ENCODE data around the gene WWTR1. TPM values are rescaled to one million over a fixed set of nuclear protein-coding genes. Genes with fewer than 3 reads are reported as not detected.

The WWTR1 gene
- total and polyA plus RNA-seq, 8 donors = 15.4 to 116 (median 61.4) TPM

GRCh38 chr3:149640976-149641728 is 16.7 kb downstream of the WWTR1 start:
- Histone ChIP-seq H3K36me3 (peaks cover 0 to under 1% (median 0%) of the 10 kb centered on the region in 4 donors), H3K4me3 (no peak overlapping the region), H3K4me1 (peaks cover 39 to 85% (median 69%) of the 10 kb centered on the region in 4 donors), H3K9me3 (no peaks in the 10 kb centered on the region), H3K27ac (peak overlapping the region in 4 of 5 donors; percentile 0 to 68 (median 54)), H3K27me3 (no peaks in the 10 kb centered on the region)
- TF ChIP-seq EP300 (IDR thresholded peaks at IDR 0.05) (no peak), POLR2AphosphoS5 (IDR thresholded peaks at IDR 0.05) (no peak), CTCF (IDR thresholded peaks at IDR 0.05) (no peak), POLR2A (IDR thresholded peaks at IDR 0.05) (no peak)
- no peak for DNase-seq
- 34 to 60% (median 39%) methylated on average over 7 of the region's 7 CpGs for WGBS, 5 donors
- intact Hi-C loops (cut with DNase I; ENCODE audit: low total_unique reads) = no loop called here

GRCh38 chr3:149639093-149639486 is 18.7 kb downstream of the WWTR1 start:
- peak overlapping the region; percentile 12 to 34 (median 20) for H3K4me3 ChIP-seq
- H3K4me1 ChIP-seq = peaks cover 48 to 89% (median 72%) of the 10 kb centered on the region in 4 donors
- intact Hi-C loops (cut with DNase I; ENCODE audit: low total_unique reads) = no loop called here
- DNase-seq = no peak
- 70 to 92% (median 79%) methylated on average over 2 of the region's 2 CpGs for WGBS, 5 donors
- TF ChIP-seq EP300 (IDR thresholded peaks at IDR 0.05) (no peak), CTCF (IDR thresholded peaks at IDR 0.05) (no peak), POLR2AphosphoS5 (IDR thresholded peaks at IDR 0.05) (no peak), POLR2A (IDR thresholded peaks at IDR 0.05) (no peak)
- H3K27ac ChIP-seq = peak overlapping the region in 4 of 5 donors; percentile 3 to 80 (median 71)
- H3K27me3 ChIP-seq = no peaks in the 10 kb centered on the region
- no peaks in the 10 kb centered on the region for H3K36me3 ChIP-seq
- no peaks in the 10 kb centered on the region for H3K9me3 ChIP-seq

- TF ChIP-seq EP300 (IDR thresholded peaks at IDR 0.05) (no peak), POLR2A (IDR thresholded peaks at IDR 0.05) (no peak), POLR2AphosphoS5 (IDR thresholded peaks at IDR 0.05) (peak in 1 of 3 donors; percentile 19), CTCF (IDR thresholded peaks at IDR 0.05) (no peak)
- 27 to 35% (median 32%) methylated on average over 15 of the region's 15 CpGs for WGBS, 5 donors
- peak in 1 of 2 donors; percentile 73 for DNase-seq
- intact Hi-C loops (cut with DNase I; ENCODE audit: low total_unique reads) = no loop called here
- H3K36me3 ChIP-seq = no peaks in the 10 kb centered on the region
- H3K27ac ChIP-seq = peak overlapping the region; percentile 3 to 80 (median 68)
- H3K27me3 ChIP-seq = no peaks in the 10 kb centered on the region
- peaks cover 48 to 89% (median 71%) of the 10 kb centered on the region in 4 donors for H3K4me1 ChIP-seq
- peak overlapping the region; percentile 12 to 34 (median 20) for H3K4me3 ChIP-seq
- H3K9me3 ChIP-seq = no peaks in the 10 kb centered on the region
Observed at GRCh38 chr3:149638228-149639092, 19.4 kb downstream of the WWTR1 start.

GRCh38 chr3:149635396-149635795 is 22.4 kb downstream of the WWTR1 start:
- Histone ChIP-seq H3K27ac (no peak overlapping the region), H3K4me1 (peaks cover 26 to 88% (median 45%) of the 10 kb centered on the region in 4 donors), H3K27me3 (no peaks in the 10 kb centered on the region), H3K36me3 (no peaks in the 10 kb centered on the region), H3K9me3 (no peaks in the 10 kb centered on the region), H3K4me3 (no peak overlapping the region)
- 77 to 86% (median 85%) methylated on average over 4 of the region's 4 CpGs for WGBS, 5 donors
- DNase-seq = no peak
- intact Hi-C loops (cut with DNase I; ENCODE audit: low total_unique reads) = no loop called here
- TF ChIP-seq EP300 (IDR thresholded peaks at IDR 0.05) = no peak
- TF ChIP-seq POLR2AphosphoS5 (IDR thresholded peaks at IDR 0.05) = no peak
- no peak for TF ChIP-seq POLR2A (IDR thresholded peaks at IDR 0.05)
- no peak for TF ChIP-seq CTCF (IDR thresholded peaks at IDR 0.05)
